Melanocyte of skin (primary cell): ENCODE measurements around the gene EDN3. TPM values are rescaled to one million over a fixed set of nuclear protein-coding genes. Genes with fewer than 3 reads are reported as not detected.

ENCODE experiments used
- total RNA-seq, 2 donors: library from RNA; depleted of rRNA; stranded (reverse); fragments of >200 nt; gene quantifications; 2 replicates each; pipeline ENCODE4 v1.2.3, GENCODE V29; 2012

Gene EDN3, protein sequence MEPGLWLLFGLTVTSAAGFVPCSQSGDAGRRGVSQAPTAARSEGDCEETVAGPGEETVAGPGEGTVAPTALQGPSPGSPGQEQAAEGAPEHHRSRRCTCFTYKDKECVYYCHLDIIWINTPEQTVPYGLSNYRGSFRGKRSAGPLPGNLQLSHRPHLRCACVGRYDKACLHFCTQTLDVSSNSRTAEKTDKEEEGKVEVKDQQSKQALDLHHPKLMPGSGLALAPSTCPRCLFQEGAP
- not detected for total RNA-seq

DNA sequence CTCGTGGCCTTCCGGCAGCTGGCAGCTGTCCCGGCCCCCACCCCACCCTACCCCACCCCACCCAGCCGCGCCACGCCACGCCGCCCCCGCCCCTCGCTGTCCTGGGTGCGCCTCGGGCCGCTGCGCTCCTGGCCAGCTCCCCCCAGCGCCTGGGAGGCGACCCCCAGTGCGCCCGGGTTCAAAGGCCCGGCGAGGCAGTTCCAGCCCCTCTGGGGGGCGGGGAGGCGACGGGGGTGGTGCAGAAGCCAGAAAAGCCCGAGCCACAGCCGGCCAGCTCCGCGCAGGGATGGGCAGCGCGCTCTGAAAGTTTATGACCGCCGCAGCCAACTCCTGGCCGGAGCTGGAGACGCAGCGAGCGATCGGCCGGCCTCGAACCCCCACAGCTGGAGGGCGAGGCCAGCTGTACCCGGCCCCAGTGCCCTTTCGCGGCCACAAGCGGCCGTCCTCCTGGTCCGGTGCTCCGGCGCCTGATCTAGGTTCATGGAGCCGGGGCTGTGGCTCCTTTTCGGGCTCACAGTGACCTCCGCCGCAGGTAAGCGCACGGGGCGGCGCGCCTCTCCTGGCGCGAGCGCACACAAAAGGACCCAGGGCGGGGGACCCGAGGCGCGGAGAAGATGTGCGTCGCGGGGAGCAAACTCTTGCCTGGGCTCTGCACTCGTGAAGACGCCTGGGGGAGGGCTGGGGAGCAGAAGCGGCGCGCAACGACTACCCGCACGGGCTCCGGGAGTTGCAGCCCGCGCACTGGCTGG is at the start of gene EDN3:
Gene EDN3, plus strand, starts transcription at position 279 of the 749 bp plus-strand sequence. Its CDS starts 202 bp downstream, at position 481.

Other genes starting within 250 kb of the EDN3 start
- not detected for gene ZNF831, start 136.8 kb upstream of the EDN3 start, total RNA-seq